Ovary (tissue), 3 donors: ENCODE data around the gene IL1RAPL1.

Source experiments
- CTCF ChIP-seq, 3 donors: fragments of 450-650 bp in 2 of 3; fragments of 200-600 bp in 1 of 3; IDR thresholded peaks; one replicate each; pipeline versions ENCODE4 v1.5.1 to v1.8.0; 2016 to 2022; ENCODE audit warnings: antibody characterized with exemption in 3 of 3, mild to moderate bottlenecking in 1 of 3
- POLR2A ChIP-seq: fragments of 450-650 bp; IDR thresholded peaks from one replicate; pipeline ENCODE4 v1.6.1; 2017; ENCODE audit warnings: antibody characterized with exemption, mild to moderate bottlenecking, moderate library complexity
- donor health status: DM: no; HTN: no; CAD: no.

- TF ChIP-seq POLR2A (no peak), CTCF (IDR thresholded peaks at IDR 0.05) (no peak)
These were observed 1072.7 kb downstream of the IL1RAPL1 start for GRCh38 chrX:29659911-29660310.
